Mammary epithelial cell (primary cell): ENCODE data around the gene TULP3.

Source experiments
- EZH2 ChIP-seq: IDR thresholded peaks from 2 replicates; pipeline ENCODE4 v1.6.1; 2012; ENCODE audit warnings: low read length, inconsistent platforms, borderline replicate concordance
- TF ChIP-seq, protein P1 (sequence below), 2 donors: IDR thresholded peaks in 1 of 2; conservative IDR thresholded peaks in 1 of 2; 2 replicates each; pipeline ENCODE4 v1.5.1; 2011 to 2012; ENCODE audit warnings: inconsistent platforms in 2 of 2, low read length in 2 of 2, mild to moderate bottlenecking in 2 of 2, control low read depth in 1 of 2, low read depth in 1 of 2; ENCODE audit not compliant: insufficient read depth in 1 of 2; ENCODE audit errors: extremely low read depth in 1 of 2

DNA sequence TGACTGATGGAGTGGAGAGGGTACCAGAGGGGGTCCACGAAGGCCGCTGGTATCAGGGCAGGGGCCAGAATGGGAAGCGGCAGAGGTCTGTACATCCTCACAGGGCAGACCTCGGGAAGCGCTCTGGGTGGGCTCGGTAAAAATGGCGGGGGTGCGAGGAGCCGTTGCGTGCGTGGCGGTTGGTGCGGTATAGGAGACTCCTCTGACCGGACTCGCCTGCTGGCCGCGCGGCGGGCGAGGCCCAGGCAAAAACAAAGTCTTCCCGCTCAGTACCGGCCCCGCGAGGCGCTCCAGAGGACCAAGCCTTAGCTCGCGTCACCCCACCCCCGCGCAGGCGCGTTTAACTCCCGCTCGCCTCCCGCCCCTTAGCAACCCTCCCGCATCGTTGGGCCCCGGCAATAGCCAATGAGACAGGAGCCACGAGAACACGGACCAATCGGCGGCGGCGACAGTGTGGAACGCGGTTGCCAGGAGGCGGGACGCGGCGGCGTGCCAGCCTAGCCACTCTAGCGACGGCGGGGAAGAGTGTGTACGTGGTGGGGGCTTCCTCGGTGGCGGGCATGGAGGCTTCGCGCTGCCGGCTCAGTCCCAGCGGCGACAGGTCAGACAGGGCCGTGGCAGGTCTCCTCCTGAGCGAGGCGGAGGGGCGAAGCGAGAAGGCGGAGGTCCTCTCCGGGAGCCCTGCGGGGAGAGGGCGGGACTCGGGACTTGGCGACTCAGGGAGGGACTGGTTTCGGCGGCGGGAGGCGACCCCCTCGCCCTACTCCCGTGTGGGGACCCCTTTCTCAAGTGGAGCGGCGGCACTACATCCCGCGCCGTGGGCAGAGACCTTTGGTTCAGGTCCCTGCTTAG, at the start of gene TULP3:
- TF ChIP-seq, protein P1, sequence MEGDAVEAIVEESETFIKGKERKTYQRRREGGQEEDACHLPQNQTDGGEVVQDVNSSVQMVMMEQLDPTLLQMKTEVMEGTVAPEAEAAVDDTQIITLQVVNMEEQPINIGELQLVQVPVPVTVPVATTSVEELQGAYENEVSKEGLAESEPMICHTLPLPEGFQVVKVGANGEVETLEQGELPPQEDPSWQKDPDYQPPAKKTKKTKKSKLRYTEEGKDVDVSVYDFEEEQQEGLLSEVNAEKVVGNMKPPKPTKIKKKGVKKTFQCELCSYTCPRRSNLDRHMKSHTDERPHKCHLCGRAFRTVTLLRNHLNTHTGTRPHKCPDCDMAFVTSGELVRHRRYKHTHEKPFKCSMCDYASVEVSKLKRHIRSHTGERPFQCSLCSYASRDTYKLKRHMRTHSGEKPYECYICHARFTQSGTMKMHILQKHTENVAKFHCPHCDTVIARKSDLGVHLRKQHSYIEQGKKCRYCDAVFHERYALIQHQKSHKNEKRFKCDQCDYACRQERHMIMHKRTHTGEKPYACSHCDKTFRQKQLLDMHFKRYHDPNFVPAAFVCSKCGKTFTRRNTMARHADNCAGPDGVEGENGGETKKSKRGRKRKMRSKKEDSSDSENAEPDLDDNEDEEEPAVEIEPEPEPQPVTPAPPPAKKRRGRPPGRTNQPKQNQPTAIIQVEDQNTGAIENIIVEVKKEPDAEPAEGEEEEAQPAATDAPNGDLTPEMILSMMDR (conservative IDR thresholded peaks at IDR 0.05 in 1 of 2, IDR thresholded peaks at IDR 0.05 in 1 of 2; ENCODE audit: extremely low read depth in 1 of 2, insufficient read depth in 1 of 2, low read depth in 1 of 2, low read length in 2 of 2): peak in 1 of 2 donors; percentile 16
- no peak for TF ChIP-seq EZH2
